Measurements from ENCODE around the gene PRPF18.

The PRPF18 gene

DNA sequence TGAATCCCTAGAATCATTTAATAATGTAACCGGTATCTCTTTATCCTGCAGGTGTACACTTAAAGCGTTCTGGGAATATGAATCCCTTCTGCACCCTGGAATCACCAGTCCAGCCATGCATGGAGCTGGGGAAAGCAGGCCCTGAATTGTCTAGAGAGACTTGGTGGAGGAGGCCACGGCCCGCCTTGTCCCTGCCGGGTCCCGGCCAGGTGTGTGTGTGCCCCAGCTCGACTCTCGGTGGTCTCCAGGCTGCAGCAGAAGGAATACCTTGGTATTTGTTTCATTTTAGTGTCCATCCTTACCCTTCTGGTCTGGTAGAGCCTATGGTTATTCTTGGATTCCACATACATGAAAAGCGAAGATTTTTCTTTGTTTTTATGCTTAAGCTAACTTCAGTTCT lies 58.1 kb downstream of the PRPF18 start:
- DNase-seq = no peak

DNA sequence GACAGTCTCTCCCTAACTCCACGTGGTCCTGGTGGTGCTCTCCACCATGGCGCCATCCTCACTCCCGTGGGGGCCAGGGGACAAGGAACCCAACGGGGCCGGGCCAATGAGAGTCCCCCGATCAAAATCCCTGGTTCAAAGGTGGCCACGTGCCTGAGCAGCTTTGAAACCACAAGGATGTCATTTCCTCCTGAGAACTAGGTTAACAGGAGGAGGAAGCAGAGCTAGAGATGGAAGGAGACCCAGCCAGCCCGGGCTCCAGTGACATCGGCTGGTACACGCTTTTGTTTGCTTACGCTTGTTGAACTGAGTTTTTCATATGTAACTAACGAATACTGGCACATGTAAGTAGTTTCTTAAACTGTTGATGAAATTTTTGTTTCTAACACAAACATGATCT lies 61.7 kb downstream of the PRPF18 start:
- no peak for DNase-seq

DNA sequence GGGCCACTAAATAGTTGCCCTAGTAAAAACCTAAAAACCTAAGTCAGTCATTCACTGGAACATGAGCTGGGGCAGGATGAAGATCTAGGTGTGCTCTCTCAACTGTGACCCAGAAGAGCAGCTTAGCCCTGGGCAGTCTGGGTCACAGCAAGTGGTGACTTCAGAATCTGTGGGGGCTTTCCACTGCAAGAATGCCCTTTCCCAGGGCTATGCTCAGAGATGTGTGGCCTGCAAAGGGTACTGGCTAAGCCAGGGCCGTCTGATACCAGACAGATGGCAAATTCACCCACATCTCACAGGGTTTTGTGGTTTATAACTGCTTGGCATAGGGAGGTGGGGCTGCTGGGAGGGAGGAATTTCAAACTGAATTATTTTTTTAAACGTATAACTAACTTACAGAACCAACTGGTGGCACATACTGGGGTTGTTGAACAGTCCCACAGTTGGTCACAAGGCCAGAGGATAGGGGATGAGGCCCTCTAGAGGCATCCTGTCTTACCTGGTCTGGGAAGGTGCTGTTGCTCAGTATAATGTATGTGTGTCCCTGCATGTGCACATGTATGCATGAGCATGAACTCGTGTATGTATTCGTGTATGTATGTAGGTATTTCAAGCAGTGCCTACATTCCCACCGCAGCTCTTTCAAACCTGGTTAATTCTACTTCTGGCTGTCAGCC lies 63.2 kb downstream of the PRPF18 start:
- no peak for DNase-seq

DNA sequence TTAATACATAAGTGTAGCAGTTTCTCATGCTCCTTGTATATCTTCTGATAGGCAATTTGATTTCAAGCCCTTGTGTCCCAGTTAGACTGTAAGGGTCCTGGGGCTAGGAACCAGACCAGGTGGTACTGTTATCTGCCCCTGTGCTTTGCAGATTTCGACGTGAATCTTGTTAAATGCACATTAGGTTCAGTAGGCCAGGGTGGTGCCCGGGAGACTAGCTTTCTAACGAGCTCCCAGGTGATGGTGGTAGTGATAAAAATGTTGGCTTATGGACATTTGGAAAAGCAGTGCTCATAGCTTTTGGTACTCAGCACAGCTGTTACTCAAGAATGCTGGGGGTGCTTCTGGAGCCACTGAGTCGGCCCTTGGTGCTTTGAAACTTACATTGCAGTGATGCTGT lies 64.2 kb downstream of the PRPF18 start:
- no peak for DNase-seq

DNA sequence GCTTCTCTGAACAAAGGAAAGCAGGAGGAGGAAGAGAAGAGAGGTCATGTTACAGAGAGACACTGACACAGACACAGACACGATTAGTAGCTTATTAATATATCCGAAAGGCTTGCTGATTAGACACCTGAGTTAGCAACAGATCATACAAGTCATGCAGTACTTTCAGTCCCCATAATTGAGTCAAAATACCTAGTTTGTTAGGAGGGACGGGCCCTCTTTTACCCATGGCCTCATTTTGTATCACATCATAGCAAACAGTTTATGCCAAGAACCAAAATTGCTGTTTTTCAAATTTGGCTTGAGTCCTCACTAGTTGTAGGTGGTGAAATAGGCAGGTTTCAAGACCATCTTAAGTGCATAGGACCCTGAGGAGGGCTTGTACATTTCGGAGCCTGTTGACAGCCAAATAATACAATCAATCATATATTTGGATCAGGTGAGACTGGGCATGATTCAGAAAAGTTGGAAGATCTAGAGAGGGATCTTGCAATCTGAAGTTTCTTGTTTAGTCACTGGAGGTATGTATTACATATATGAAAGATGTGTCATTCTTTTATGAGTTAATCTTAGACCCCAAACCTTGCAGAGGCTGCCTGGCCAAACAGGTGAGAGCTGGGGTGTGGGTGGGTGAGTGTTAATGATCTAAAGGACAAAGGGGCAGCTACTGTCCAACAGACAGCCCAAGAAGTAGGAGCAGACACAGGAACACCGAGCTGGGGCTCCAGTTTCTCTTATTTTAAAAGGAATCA lies 65.4 kb downstream of the PRPF18 start:
- no peak for DNase-seq

DNA sequence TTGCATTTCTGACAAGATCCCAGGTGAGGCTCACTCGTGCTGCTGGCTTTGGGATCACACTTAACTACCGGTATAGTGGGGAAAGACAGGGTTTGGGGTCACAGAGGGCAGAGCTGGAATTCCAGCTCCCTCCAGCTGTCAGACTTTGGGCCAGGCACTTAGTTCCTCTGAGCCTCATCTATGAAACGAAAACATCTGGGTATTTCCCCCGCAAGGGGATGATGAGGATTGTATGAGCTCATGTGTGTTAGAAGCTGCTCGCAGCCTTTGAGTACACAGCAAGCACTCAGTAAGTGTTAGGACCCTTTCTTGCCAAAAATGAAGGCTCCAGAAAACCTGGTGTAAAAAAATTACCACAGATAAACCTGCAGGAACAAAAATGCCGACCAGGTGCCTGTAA lies 66.1 kb downstream of the PRPF18 start:
- DNase-seq = no peak

DNA sequence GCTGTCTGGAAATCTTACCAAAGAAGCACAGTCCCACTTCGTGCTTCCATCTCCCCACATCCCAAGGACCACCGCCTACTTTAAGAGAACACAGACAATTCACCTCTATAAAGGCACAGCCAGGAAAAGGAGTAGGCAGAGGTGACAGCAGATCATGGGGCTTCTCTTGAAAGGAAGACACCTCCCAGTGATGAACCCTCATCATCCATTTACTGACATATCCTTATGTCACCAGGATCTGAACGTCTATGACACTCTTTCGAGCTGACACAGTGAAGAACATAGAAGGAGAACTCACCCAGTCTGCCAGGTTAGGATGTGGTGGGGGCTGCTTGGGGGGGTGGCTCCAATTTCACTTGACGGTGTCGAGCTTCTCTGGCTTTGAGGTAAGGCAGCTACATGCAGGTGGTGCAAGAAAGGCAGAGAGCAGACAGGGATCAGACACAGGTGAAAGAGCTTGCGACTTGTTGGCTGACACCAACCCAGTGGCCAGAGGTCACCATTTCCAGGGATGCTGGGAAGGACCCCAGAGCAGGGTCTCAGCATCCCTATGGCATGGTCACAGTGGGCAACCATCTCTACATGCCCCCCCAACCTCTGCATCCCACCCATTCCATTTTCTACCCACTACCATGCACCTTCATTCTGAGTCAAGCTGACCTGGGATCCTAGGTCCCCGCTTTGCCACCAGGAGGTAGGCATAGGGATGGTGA lies 67.5 kb downstream of the PRPF18 start:
- DNase-seq = no peak

DNA sequence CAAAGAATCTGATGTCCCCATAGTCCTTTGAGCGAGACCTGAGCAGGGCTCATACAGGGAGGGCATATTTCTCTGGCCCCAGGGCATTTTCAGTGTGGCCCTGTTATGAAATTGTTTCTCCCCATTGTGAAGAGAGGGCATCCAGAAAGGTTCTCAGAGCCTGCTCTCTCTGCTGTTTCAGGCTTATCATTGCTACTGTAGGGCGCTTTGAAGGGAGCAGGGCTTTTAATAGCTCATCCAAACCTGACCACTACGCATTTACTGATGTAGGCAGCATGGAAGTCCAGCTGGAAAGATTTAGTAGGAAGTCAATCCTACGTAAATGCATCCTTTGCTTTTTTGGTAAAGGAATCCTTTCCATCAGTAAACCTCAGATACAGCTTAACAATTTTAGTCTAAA lies 68.1 kb downstream of the PRPF18 start:
- DNase-seq = no peak

DNA sequence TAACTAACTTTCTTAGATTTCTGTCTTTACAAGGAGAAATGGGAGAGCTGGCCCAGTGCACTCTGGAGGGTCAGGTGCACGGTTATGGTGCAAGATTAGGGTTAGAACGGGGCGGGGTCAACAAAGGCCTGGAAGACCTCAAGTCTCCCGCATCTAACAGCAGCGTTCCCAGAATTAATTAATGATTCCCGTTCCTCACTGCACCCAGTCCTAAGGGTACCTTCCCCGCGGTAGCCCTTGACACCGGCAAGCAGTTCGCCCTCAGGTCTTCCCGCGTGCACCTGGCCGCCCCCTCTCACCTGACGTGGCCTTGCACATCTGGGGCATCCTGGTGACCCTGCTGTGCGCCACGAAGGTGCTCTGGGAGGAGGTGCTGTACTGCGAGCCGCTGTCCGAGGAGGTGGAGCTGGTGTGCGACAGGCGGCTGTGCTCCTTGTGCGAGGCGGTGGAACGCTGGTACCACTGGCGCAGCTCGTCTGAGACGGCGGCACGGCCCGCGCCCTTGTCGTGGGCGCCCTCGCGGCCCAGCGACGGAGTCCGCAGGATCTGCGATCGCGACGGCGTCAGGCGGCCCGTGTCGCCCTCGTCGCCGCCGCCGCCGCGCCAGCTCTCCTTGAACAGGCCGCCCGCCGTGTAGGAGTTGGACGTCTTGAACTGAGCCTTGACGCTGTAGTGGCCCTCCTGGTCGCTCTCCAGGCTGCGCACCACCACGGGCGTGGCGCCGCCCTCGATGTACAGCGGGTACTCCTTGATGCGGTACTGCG lies 69.8 kb downstream of the PRPF18 start:
- no peak for DNase-seq

DNA sequence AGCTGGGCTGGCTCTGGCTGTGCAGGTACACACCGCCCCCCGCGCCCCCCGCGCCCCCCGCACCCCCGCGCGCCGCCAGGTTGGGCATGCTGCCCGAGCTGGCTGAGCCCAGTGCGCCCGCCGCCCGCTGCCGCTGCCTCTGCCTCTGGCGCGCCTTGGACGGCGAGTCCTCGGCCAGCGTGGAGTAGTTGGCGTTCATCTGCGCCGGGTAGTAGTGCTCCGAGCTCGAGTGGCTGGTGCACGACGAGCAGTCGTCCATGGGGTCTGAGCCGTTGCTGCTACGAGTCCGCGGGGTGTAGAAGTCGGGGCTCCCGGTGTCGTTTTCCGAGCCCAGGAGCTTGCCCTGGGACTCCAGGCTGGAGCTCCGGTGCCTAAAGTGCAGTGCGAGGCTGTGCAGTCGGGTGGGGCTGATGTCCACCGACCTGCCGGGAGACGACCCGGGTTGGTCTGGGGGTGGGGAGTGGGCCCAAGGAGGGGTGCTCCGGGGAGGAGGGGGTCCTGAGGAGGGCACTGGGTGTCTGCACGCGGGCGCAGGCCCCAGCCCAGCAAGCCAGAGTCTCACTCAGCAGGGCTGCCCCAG lies 70.4 kb downstream of the PRPF18 start:
- no peak for DNase-seq

DNA sequence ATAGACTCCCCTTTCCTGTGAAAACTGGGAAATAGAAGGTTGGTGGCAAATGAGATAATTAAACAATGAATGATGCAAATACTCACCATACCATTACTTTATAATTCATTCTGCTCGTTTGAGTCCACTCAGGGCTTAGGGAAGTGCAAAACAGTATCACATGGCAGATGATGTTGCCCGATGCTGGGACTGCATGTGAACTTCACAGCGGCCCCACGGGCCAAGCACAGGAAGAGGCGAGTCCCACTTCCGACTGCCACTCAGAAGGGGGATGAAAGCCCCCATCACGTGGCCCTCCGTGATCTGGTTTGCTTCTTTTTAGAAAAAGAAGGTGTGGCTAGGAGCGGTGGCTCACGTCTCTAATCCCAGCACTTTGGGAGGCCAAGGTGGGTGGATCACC lies 71.5 kb downstream of the PRPF18 start:
- no peak for DNase-seq

DNA sequence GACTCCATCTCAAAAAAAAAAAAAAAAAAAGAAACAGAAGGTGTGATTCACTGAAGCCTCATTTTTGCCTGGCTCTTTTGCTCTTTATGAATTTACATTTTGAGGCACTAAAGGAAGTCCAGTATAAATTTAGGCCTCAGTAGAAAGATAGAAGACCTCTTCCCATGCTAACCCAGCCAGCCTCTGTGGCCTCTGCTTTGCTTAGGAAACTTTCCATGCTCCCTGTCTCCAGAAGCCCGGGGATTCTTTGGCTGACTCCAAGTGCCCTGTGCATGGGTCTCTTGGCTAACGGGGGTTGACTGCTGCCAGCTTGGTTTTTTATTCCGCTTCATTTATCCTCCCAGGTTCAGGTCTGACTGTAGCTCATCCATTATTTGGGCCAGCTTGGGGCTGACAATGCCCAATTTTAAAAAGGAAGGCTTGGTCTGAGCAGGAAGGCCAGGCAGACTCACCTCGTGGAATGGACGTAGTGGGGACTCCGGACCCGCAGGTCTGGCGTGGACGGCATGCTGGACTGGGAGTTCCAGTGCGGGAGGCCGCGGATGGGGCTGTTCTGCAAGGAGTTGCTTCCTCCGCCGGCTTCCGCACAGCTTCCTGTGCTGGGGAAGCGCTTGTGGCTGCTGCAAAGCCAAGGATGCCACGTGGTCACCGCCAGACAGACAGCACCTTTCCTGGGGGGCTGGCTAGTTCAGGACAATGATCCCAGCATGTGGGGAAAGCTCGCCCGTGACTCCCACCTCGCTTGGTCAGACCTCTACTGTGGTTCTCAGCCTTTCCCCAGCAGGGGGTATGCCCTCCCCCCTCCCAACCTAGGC lies 72.3 kb downstream of the PRPF18 start:
- no peak for DNase-seq

DNA sequence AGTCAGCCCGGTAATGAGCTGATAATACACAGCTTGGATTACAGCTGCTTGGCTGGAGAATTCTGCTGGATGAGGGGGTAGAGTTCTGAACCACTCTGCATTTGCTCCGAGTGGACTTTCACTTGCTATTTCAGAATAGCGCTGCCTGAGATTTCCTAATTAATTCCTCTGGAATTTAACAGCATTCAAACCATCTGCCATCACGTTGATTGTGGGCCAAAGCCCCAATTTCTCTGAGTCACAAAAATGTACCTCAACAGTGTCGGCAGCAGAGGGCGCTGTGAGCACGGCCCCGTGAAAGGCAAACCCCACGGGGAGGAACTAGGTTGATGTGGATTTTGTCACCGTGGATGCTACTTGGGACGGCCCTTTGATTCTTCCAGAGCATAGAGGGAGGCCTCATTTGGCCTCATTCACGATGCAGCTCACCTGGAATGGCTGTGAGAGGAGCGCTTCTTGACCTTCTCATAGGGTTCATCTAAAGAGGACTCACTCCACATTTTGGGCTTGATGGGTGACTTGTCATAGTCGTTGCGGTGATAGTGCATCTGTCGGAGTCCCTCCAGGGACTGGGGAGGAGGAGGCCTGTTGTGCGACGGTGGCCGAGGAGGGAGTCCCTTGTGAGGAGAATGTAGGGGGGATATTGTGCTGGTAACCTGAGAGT lies 73.3 kb downstream of the PRPF18 start:
- peak; percentile 13 for DNase-seq

DNA sequence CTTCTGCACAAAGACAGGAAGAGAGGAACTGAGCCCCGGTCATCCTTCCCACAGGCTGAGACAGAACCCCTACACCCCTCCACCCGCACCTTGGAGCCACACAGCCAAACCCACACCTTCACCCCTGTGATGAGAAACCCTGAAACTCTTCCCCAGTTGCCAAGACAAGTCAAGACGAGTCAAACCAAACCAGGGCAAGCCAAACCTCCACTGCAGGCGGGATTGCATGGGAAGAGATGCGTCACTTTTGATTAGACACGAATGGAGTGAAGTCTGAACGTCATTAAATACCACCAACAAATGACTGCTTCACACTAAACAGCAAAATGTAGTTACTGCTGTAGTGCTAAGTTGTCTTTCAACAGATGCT lies 73.8 kb downstream of the PRPF18 start:
- DNase-seq = no peak

DNA sequence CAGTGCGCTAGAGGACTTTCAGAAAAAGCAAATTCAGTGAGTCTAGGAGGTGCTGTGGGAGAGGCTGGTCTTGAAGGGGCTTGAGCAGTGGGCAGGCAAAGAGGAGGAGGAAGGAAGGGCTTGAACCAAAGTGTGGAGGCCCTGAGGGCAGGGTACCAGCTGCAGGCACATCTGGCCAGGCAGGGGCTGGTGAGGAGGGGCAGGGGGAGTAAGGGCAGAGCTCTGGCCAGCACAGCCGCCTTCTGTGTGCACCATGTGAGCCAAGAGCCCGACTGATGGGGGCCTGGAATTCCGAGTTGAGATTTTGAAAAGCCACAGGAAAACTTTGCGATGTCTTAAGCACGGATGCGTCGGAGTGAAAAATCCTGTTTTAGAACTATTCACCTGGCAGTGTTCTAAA lies 74.5 kb downstream of the PRPF18 start:
- DNase-seq = no peak

DNA sequence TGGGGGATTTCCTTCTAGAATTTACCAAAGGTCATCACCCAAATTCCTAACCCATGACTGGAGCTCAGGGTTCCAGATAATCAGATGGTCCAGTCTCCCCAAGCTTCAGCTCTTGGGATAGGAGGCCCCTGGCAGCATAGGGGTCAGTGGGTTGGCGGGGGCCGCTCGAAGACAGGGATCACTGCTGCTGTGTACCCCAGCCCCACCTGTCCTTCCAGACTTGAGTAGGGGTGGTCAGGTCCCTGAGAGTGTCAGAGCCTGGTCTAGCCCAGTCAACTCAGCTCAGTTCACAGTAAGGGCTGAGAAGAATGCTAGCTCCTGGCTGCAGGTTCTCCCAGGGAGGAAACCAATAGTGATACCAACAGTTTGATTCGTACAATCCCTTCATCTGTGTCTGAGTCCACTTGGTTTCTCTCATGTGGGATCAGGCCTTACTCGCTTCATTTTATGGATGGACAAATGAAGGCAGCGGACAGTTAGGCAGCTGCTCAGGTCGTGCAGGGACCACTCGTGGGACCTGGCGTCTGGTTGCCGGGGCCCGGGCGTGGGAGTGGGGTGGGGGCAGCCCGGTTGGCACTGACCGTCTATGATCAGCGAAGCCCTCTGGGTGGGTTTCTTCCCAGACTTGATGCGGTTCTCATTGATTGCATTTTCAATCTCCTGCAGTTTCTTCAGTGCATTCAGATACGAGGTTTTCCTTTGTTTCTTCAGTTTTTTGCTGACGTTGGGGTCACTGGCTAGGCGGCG lies 78.9 kb downstream of the PRPF18 start:
- no peak for DNase-seq

DNA sequence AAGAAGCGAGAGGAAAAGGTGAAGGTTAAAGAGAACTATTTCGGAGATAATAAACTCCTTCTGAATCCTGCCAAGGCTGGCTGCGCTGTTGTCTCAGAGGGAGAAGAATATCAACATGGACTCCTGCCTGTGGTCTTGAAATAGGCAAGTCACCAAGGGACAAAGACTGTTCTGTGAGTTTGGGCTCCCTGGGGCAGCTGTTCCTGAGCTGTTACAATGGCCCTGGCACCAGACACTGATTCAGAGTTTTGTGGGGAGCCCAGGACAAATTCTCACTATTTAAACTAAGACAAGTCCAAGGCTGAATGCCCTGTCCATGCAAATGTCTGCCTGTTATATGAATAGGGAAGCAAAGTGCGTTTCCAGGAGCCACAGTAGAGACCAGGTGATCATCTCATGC lies 81.4 kb downstream of the PRPF18 start:
- no peak for DNase-seq

DNA sequence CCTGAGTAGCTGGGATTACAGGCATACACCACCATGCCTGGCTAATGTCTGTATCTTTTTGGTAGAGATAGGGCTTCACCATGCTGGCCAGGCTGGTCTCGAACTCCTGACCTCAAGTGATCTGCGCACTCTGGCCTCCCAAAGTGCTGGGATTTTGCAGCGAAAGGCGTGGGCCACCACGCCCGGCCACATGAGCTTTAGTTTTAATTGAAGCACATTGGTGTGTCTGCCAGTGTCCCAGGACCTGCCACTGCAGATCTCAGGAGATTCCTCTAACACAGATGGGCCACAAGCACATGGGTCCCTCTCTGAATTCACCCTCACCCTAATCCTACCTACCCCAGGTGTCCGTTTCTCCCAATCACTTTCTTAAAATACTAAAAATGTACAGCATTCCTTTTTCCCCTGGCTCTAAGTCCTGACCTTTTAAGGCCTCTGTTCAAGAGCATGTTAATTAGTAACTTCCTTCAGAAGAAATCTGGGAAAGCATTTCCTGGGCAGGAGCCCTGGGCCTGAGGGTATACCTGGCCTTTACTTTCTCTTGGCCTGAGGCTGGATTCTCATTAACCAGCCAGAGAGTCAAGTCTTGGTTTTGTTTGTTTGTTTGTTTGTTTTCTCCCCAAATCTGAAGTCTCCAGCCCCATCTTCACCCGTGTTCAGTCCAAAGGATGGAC lies 82.6 kb downstream of the PRPF18 start:
- DNase-seq = no peak

DNA sequence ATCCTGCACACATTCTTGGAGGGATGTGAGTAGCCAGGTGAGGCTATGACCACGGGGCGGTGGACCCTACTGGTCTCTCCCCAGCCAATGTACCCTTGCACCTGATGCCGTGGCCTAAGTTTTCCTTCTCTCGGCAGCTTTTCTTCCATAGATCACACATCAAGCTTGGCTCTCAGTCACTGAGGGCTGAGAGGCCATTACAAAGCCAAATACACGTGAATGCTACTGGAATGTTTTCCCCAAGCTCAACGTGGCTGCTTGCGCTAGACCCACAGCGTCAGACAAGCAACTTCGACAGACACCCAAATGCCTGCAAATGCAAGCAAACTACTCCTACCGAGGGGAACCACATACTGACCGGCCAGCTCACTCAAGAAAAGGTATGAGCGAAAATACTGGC lies 83.1 kb downstream of the PRPF18 start:
- no peak for DNase-seq

DNA sequence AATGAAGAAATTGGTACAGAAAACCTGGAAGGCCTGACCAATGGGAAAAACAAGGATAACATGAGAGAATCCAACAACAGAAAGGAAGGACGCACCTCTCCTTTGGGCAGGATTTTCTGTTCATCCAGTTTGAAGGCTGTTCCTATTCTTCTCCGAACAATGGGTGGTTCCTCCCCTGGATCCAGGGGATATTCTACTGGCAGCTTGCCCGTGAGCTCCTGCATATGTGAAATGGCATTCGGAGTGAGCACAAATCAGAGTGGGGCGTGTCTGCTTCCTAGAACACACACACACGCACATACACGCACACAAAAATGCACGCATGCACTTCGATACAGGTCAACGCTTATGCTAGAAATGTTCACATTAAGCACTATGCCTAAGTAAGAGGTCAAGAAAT lies 83.5 kb downstream of the PRPF18 start:
- DNase-seq = no peak
